ENCODE data around the gene KRT12.
"Not testable (repeated sequence)": the region's sequence is repeated elsewhere in the genome, so short reads cannot be mapped to it uniquely, and the experiment has no call there.

The KRT12 gene

GRCh38 chr17:40858667-40859066, 8.4 kb downstream of the KRT12 start:
- H3K4me3 ChIP-seq (ENCODE audit: low read depth, low read length); H3K9ac ChIP-seq (ENCODE audit: low read depth, low read length); H3K27ac ChIP-seq (ENCODE audit: low read depth, low read length): not testable (repeated sequence)

GRCh38 chr17:40857535-40857934, 9.5 kb downstream of the KRT12 start:
- Histone ChIP-seq H3K4me3 (ENCODE audit: low read depth, low read length) (no peak overlapping the region), H3K9me3 (ENCODE audit: control insufficient read depth, insufficient read depth, low read length) (no peaks in the 10 kb centered on the region), H3K27me3 (ENCODE audit: control insufficient read depth, insufficient read depth, low read length) (no peaks in the 10 kb centered on the region), H3K36me3 (ENCODE audit: control insufficient read depth, insufficient read depth, low read length) (no peaks in the 10 kb centered on the region), H3K4me1 (ENCODE audit: control insufficient read depth, insufficient read depth, low read length) (peaks cover 27% of the 10 kb centered on the region), H3K9ac (ENCODE audit: low read depth, low read length) (no peak overlapping the region), H3K27ac (ENCODE audit: low read depth, low read length) (no peak overlapping the region)

More at GRCh38 chr17:40858667-40859066, 8.4 kb downstream of the KRT12 start:
- not testable (repeated sequence) for H3K9me3 ChIP-seq (ENCODE audit: control insufficient read depth, insufficient read depth, low read length); H3K27me3 ChIP-seq (ENCODE audit: control insufficient read depth, insufficient read depth, low read length); H3K36me3 ChIP-seq (ENCODE audit: control insufficient read depth, insufficient read depth, low read length)
- H3K4me1 ChIP-seq (ENCODE audit: control insufficient read depth, insufficient read depth, low read length) = peaks cover 20% of the 10 kb centered on the region

- Histone ChIP-seq H3K27me3 (ENCODE audit: control insufficient read depth, insufficient read depth, low read length) (no peaks in the 10 kb centered on the region), H3K4me3 (ENCODE audit: low read depth, low read length) (no peak overlapping the region)
These were observed 12.7 kb downstream of the KRT12 start for GRCh38 chr17:40854175-40854814.

DNA sequence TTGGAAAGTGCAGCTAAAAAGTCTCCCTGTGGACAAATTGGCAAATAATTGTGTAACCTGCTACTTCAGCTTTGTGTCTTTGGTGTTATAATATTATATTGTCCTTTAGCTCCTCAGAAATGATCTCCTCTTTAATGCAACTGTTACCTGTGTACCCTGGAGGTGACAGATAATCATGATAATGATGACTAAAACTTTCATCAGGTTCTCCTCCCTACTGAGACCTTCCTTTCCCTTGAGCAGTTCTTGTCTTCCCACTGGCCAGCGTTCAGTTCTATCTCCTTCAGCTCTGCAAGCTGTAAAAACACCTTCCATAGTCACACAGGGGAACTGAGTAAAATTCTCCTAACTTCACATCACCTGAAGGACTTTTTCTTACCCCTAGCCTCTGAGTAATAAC, 14.7 kb downstream of the KRT12 start:
- no peak overlapping the region for H3K4me3 ChIP-seq (ENCODE audit: low read depth, low read length)
- no peaks in the 10 kb centered on the region for H3K9me3 ChIP-seq (ENCODE audit: control insufficient read depth, insufficient read depth, low read length)
- H3K9ac ChIP-seq (ENCODE audit: low read depth, low read length) = no peak overlapping the region
- no peak overlapping the region for H3K27ac ChIP-seq (ENCODE audit: low read depth, low read length)
- H3K36me3 ChIP-seq (ENCODE audit: control insufficient read depth, insufficient read depth, low read length) = no peaks in the 10 kb centered on the region
- no peaks in the 10 kb centered on the region for H3K27me3 ChIP-seq (ENCODE audit: control insufficient read depth, insufficient read depth, low read length)
- peaks cover 27% of the 10 kb centered on the region for H3K4me1 ChIP-seq (ENCODE audit: control insufficient read depth, insufficient read depth, low read length)

More at GRCh38 chr17:40854175-40854814, 12.7 kb downstream of the KRT12 start:
- Histone ChIP-seq H3K9ac (ENCODE audit: low read depth, low read length) (no peak overlapping the region), H3K9me3 (ENCODE audit: control insufficient read depth, insufficient read depth, low read length) (no peaks in the 10 kb centered on the region), H3K36me3 (ENCODE audit: control insufficient read depth, insufficient read depth, low read length) (no peaks in the 10 kb centered on the region), H3K4me1 (ENCODE audit: control insufficient read depth, insufficient read depth, low read length) (peaks cover 32% of the 10 kb centered on the region), H3K27ac (ENCODE audit: low read depth, low read length) (no peak overlapping the region)

DNA sequence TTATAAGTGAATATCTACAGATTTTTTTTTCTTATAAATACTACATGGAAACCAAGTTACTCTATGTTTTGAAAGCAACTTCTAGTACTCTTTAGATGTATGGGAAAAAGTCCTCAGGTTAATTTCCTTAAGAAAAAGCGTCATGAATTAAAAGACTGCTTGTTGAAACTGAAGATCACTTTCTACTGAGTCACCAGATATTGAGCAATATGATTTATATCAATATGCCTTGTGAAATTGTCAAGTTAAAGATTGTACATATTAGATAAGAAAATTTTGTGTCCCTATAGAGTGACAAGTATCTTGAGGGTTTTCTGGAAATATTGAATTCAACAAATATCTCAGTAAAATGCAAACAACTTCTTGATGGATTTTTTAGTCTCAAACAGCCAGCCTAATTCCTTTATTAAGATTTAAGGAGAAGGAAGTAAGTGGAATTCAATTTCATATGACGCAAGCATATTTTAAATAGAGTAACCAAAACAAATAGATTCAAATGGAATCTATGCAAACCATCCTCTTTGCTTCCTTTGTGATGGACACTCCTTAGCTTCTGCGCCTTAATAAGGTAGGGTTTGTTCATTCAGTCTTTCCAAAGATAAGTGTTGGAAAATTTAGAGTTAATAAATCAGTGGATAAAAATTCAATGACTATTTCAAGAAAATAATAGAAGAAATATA, 16.6 kb downstream of the KRT12 start:
- Histone ChIP-seq H3K36me3 (ENCODE audit: control insufficient read depth, insufficient read depth, low read length) (no peaks in the 10 kb centered on the region), H3K9me3 (ENCODE audit: control insufficient read depth, insufficient read depth, low read length) (no peaks in the 10 kb centered on the region), H3K9ac (ENCODE audit: low read depth, low read length) (no peak overlapping the region), H3K27ac (ENCODE audit: low read depth, low read length) (no peak overlapping the region), H3K4me3 (ENCODE audit: low read depth, low read length) (no peak overlapping the region), H3K27me3 (ENCODE audit: control insufficient read depth, insufficient read depth, low read length) (peaks cover 4% of the 10 kb centered on the region; the same call in 1 of the 2 replicates), H3K4me1 (ENCODE audit: control insufficient read depth, insufficient read depth, low read length) (peaks cover 24% of the 10 kb centered on the region)

DNA sequence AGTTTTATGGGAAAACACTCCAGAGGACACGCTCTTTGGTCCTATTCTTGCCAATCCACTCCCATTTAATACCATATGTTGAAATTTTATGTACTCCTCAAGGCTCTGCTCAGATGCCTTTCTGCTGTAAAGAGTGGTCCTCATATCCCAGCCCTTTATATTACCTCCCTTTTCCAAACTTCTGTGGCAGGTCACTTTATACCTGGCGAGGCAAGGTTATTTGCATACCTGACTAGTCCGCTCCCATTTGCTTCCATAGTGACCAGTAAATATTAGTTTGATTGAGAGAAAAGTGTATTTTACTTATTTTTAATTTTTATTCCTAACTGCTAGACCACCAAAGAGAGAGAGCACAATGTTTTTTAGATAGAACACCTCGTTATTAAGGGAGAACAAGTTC, 17.3 kb downstream of the KRT12 start:
- H3K36me3 ChIP-seq (ENCODE audit: control insufficient read depth, insufficient read depth, low read length) = no peaks in the 10 kb centered on the region
- H3K27ac ChIP-seq (ENCODE audit: low read depth, low read length) = no peak overlapping the region
- no peaks in the 10 kb centered on the region for H3K9me3 ChIP-seq (ENCODE audit: control insufficient read depth, insufficient read depth, low read length)
- H3K27me3 ChIP-seq (ENCODE audit: control insufficient read depth, insufficient read depth, low read length) = peaks cover 10% of the 10 kb centered on the region; the same call in 1 of the 2 replicates
- no peak overlapping the region for H3K4me3 ChIP-seq (ENCODE audit: low read depth, low read length)
- H3K9ac ChIP-seq (ENCODE audit: low read depth, low read length) = no peak overlapping the region
- H3K4me1 ChIP-seq (ENCODE audit: control insufficient read depth, insufficient read depth, low read length) = peaks cover 24% of the 10 kb centered on the region

DNA sequence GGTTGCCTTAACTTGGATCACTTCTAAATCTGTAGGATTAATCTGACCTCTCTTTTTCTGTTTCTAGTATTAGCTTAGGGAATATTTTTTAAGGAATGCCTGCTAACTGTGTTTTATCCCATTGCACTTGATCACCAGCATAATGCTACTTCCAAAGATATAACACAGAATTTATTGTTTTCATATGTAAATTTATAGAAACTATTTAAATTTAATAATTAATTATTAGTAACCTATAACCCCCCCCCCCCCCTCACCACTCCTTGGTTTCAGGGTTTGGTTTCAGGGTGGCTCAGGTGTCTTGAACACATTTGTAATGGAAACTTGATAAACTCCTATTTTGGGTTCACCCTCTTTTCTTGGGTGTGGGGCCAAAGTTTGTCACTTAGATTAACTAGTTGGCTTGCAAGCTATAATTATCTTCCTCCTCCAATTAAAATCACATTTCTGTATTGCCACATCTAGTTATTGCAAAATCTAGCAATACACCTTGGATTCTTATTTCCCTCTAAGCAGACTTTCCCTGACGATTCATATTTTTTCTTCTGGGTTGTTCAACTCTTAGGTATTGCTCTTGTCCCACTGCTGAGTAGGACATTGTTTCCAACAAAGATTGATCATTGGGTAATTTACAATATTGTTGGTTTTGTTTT, 18.3 kb downstream of the KRT12 start:
- Histone ChIP-seq H3K9ac (ENCODE audit: low read depth, low read length) (no peak overlapping the region), H3K4me3 (ENCODE audit: low read depth, low read length) (no peak overlapping the region), H3K9me3 (ENCODE audit: control insufficient read depth, insufficient read depth, low read length) (no peaks in the 10 kb centered on the region), H3K27ac (ENCODE audit: low read depth, low read length) (no peak overlapping the region), H3K36me3 (ENCODE audit: control insufficient read depth, insufficient read depth, low read length) (no peaks in the 10 kb centered on the region), H3K4me1 (ENCODE audit: control insufficient read depth, insufficient read depth, low read length) (peaks cover 17% of the 10 kb centered on the region), H3K27me3 (ENCODE audit: control insufficient read depth, insufficient read depth, low read length) (peaks cover 10% of the 10 kb centered on the region; the same call in 1 of the 2 replicates)

- no peak overlapping the region for H3K9ac ChIP-seq (ENCODE audit: low read depth, low read length)
- no peak overlapping the region for H3K4me3 ChIP-seq (ENCODE audit: low read depth, low read length)
- H3K27ac ChIP-seq (ENCODE audit: low read depth, low read length) = no peak overlapping the region
- peaks cover 16% of the 10 kb centered on the region; the same call in 1 of the 2 replicates for H3K27me3 ChIP-seq (ENCODE audit: control insufficient read depth, insufficient read depth, low read length)
- no peaks in the 10 kb centered on the region for H3K4me1 ChIP-seq (ENCODE audit: control insufficient read depth, insufficient read depth, low read length)
- no peaks in the 10 kb centered on the region for H3K9me3 ChIP-seq (ENCODE audit: control insufficient read depth, insufficient read depth, low read length)
- H3K36me3 ChIP-seq (ENCODE audit: control insufficient read depth, insufficient read depth, low read length) = no peaks in the 10 kb centered on the region
These were observed 20.4 kb downstream of the KRT12 start for GRCh38 chr17:40846515-40847144.

- peaks cover 21% of the 10 kb centered on the region; the same call in 1 of the 2 replicates for H3K27me3 ChIP-seq (ENCODE audit: control insufficient read depth, insufficient read depth, low read length)
These were observed 22.3 kb downstream of the KRT12 start for GRCh38 chr17:40844671-40845107.

DNA sequence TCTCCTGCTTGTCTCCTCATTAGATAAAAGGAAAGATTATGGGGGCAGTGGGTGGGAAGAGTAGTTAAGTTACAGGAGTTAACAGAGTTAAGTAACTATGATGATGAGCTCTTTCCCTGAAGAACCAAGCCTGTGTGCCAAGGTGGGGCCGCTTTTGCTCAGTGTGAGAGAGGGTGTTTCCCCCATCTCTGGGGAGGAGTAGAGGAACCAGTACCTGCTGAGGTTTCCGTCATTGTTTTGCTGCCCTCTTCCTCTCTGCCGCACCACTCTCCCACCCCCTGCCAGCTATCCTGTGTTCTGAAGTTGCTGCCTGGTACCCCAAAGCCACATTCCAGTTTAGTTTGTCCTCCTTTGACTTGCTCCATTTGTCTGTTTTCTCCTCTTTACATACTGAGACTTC, 23.8 kb downstream of the KRT12 start:
- Histone ChIP-seq H3K9me3 (ENCODE audit: control insufficient read depth, insufficient read depth, low read length) (no peaks in the 10 kb centered on the region), H3K9ac (ENCODE audit: low read depth, low read length) (no peak overlapping the region), H3K27ac (ENCODE audit: low read depth, low read length) (no peak overlapping the region), H3K36me3 (ENCODE audit: control insufficient read depth, insufficient read depth, low read length) (no peaks in the 10 kb centered on the region), H3K4me3 (ENCODE audit: low read depth, low read length) (no peak overlapping the region), H3K27me3 (ENCODE audit: control insufficient read depth, insufficient read depth, low read length) (peaks cover 33% of the 10 kb centered on the region), H3K4me1 (ENCODE audit: control insufficient read depth, insufficient read depth, low read length) (no peaks in the 10 kb centered on the region)

More at GRCh38 chr17:40844671-40845107, 22.3 kb downstream of the KRT12 start:
- Histone ChIP-seq H3K9me3 (ENCODE audit: control insufficient read depth, insufficient read depth, low read length) (no peaks in the 10 kb centered on the region), H3K27ac (ENCODE audit: low read depth, low read length) (no peak overlapping the region), H3K4me3 (ENCODE audit: low read depth, low read length) (no peak overlapping the region), H3K9ac (ENCODE audit: low read depth, low read length) (no peak overlapping the region), H3K36me3 (ENCODE audit: control insufficient read depth, insufficient read depth, low read length) (no peaks in the 10 kb centered on the region), H3K4me1 (ENCODE audit: control insufficient read depth, insufficient read depth, low read length) (no peaks in the 10 kb centered on the region)

Data from HUES48 (cell line).